Measurements from ENCODE around the gene PTER.

The PTER gene

DNA sequence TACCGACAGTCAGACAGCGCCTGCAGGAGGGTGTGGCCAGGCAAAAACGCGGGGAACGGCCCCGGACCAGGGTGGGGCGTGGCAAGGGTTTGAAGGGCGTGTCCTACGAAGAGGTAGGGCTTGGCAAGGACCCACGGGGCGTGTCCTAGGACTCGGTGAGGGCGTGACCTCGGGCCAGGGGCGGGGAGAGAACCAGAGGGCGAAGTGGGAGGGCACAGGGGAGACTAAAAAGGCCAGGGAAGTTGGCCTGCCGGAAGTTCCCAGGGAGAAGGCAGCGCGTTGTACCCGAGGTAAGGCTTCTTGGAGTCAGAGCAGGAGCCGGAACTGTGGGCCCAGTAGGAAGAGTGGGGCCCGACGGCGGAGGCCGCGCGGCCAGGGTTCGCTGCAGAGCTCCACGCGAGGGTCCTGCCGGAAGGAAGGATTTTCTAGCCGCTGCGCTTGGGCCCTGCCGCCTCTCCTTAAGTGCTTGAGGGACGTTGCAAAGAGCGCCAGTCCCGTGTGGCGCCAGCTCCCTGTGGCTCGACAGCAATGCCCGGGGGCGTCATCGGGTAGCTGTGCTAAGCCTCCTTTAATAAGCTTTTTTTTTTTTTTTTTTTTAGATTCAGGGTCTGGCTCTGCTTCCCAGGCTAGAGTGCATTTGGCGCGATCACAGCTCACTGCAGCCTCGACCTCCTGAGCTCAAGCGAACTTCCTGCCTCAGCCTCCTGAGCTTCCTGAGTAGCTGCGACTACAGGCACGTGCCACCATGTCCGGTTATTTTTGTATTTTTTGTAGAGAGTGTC is at the start of gene PTER:
Gene PTER, plus strand, starts transcription at position 253 of the 782 bp plus-strand sequence. CDS start 47,375 bp downstream, outside the sequence.
- peak; percentile 98 for DNase-seq (ENCODE audit: low spot score)

DNA sequence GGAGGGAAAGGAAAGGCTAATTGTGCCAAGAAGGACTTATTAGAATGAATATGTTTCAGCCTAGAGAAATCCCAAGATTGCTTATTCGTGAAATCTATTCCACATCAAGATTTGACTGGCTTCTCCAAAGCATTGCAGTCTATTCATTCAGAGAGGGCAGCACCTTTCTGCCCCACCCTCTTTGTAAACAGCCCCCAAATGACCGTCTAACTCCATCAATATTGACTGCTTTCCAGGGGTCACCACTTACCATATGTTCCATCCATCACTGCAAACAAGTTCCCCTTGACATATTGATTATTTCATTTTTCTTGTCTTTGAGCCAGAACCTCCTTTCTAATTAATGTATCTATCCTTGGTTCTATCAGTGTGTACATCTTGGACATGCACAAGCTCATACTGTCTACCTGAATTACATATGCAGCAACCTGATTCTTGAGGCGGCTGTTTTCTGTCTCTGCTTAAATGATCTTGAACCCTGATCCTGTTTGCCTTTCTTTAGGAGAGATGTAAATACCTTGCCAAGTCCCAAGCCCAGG is 44.2 kb upstream of the PTER start:
- no peak for DNase-seq (ENCODE audit: low spot score)

GRCh38 chr10:16393271-16393858 is 43.4 kb upstream of the PTER start:
- no peak for DNase-seq (ENCODE audit: low spot score)

GRCh38 chr10:16401416-16401815 is 35.4 kb upstream of the PTER start:
- DNase-seq (ENCODE audit: low spot score) = no peak

GRCh38 chr10:16408379-16408778 is 28.4 kb upstream of the PTER start:
- no peak for DNase-seq (ENCODE audit: low spot score)

GRCh38 chr10:16417341-16417740 is 19.5 kb upstream of the PTER start:
- no peak for DNase-seq (ENCODE audit: low spot score)

GRCh38 chr10:16423599-16423998 is 13.2 kb upstream of the PTER start:
- no peak for DNase-seq (ENCODE audit: low spot score)

DNA sequence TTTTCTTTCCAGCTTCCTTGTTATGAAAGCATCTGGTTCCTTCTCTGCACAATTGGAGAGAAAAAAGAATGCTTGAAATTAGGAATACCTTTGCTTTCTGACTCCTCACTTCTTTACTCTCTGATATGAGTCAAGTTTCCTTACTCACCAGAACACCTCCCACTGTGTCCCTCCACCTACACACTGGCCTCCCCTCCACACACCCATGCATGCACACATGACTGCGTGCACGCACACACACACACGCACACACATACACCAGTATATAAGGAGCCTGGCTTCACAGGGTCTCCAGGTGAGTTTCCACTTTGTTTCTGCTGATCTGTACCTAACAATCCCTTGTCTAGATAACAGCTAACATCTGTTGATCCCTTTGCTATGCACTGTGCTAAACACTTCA is 11.4 kb upstream of the PTER start:
- DNase-seq (ENCODE audit: low spot score) = no peak

GRCh38 chr10:16429539-16429938 is 7.3 kb upstream of the PTER start:
- DNase-seq (ENCODE audit: low spot score) = no peak

DNA sequence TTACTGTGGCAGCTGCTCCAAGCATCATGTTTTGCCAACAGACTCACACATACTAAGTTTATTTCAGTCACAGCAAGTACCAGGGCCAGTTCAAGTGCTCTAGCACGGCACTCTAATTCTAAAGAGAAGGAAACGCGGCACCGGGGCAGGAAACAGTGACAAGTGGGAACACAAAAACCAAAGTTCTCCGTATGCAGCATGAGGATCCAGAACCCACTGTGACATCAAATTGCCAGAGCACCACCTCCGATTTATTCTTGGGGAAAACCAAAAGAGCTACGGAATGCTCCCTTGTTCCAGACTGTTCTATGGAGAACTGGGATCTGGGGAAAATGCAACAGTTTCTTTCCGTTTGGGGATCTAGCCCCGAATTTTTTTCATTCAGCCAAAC is 448 bp upstream of the PTER start:
- peak; percentile 22 for DNase-seq (ENCODE audit: low spot score)

DNA sequence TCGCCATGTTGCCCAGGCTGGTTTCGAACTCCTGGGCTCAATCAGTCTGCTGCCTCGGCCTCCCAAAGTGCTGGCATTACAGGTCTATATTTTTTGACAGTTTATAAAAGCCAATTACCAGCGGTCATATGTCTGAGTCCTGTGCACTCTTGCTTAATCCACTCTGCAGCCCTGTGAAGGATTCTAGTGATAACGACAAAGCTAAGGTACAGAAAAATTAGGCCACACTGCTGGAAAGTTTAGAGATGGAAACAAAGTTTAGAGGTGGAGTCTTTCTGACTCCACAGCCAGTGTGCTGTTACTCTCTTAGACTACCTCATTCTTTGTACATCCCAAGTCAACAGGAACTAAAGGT is 707 bp downstream of the PTER start:
- DNase-seq (ENCODE audit: low spot score) = no peak

DNA sequence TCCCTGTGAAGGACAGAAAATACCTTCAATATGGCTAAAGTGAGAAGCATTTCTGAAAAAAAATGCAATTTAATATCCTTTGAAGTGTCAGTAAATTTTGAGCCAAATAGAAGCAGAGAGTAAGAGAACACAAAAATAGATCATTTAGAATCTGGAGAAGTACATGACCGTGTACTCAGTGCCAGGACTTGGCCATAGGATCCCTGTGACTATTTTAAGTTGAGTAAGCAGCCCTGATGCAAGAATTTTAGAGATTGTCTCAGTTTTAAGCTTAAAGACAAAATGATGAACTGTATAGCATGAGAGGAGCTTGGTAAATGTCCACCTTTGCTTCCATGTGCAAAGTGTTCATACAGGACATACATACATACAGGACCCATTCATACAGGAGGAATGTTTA is 2.5 kb downstream of the PTER start:
- no peak for DNase-seq (ENCODE audit: low spot score)

DNA sequence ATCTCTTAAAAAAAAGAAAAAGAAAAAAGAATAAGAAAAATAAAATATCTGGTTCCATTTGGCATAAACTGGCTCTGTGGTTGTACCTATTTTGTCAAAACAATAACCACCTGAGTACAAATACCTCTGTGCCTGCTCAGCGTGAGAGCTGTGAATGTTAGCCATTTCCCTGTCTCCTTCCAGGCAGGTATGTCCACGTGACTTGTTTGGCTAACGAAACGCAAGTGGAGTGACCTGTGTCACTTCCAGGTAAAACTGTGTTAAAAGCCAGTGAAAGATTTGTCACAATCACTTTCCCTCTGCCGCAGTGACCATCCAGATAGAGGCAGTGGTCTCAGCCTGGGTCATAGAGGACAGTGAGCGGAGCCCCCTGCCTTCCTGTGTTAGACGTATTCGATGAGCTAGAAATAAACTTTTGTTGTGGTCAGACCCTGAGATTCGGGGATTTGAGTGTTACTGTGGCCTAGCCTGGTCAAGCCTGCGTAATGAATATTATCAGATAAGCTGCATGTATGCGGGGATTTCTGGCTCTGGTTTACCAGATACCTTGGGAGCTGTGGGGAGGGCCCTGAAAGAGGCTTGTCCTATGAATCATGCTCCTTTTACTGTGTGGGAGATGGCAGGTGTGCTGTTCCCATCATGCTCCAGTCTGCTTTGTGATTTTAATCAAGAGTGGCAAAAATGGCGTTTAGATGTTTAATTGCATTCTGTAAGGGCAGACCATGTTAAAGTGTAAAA is 3.8 kb downstream of the PTER start:
- DNase-seq (ENCODE audit: low spot score) = peak; percentile 21

DNA sequence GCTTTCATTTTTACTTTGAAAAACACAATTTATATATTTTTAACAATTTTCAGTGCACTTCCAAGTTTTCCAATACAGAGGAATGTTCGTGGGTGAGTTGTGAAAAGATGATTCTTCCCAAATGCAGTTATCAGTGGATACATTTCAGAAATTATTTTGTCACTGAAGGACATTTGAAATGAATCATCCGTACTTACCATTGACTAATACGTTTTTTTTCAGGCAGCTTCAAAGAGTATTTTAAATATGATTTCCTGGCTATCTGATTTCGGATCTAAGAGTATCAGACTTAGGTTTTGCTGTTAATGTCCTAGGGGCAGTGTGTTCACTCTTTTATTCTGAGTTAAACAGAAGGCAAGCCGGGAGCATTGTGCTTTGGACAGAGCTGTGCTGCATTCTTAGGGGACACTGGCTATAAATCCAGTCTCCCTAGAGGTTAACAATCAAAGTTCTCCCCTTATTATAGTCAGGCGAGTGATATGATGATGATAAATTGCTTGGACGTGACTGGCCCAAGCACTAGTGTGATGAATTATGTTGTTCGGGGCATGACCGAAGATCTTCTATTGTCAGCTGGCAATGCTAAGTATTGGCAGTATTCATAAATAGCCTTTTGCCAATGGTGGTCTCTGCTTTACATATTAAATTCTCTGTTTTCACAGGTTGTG is 4.5 kb downstream of the PTER start:
- DNase-seq (ENCODE audit: low spot score) = no peak

GRCh38 chr10:16442914-16443313 is 6.1 kb downstream of the PTER start:
- DNase-seq (ENCODE audit: low spot score) = no peak

DNA sequence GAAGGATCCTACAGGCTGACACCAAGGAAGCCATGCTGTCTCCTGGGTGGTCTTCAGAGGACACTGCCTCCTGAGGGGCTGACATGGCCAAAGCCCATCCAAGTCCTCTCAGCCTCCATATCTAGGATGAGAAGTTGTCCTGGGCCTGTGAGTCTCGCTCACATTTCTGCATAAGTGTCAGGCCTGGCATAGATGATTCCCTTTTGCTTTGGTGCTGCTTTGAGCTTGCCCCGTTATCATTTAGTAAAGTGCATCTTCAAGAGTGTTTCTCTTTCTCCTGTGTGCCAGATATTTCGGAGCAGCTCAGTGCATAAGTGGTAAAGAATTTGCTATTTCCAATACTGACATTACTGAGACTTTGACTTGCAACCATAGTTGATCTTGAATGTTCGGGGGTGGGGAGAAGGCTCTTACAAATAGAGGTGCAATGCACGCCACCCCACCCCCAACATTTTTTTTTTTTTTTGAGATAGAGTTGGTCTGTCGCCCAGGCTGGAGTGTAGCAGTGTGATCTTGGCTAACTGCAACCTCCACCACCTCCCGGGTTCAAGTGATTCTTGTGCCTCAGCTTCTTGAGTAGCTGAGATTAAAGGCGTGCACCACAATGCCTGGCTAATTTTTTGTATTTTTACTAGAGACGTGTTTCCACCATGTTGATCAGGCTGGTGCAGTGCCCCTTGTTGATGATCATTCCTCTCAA is 9.1 kb downstream of the PTER start:
- DNase-seq (ENCODE audit: low spot score) = no peak

GRCh38 chr10:16449454-16449853 is 12.6 kb downstream of the PTER start:
- no peak for DNase-seq (ENCODE audit: low spot score)

DNA sequence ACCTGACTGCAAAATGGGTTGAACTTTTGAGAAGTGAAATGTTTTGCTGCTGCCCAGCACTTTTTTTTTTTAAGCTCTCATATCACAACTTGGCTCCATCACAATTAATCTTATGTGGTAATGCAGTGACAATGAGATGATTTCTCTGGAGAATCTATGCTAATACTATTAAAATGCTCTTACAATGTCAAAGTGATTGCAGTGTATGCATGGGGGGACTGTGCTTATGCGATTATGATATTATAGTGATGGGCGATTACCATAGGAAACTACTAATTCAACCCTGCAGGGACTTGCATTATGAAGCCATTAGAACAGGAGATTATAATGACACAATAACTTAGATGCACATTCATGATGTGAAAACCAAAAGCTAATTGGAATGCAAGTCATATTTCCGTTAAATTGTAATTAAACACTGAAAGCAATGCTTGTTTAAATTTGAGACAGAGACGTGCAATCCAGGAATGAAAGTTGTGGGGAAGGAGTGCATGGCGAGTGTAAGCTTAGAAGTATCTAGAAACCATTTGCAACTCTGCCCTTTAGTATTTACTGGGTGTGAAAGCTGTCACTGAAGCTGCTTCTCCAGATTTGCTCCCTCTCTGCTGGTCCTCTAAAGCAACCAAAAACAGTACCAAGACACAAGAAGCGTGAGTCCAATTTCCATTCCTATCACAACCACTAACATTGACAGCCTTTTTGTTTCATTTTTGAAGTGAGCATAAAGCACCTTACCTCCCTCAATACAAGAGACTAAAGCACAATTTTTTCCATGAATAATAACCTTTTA is 21.6 kb downstream of the PTER start:
- no peak for DNase-seq (ENCODE audit: low spot score)

DNA sequence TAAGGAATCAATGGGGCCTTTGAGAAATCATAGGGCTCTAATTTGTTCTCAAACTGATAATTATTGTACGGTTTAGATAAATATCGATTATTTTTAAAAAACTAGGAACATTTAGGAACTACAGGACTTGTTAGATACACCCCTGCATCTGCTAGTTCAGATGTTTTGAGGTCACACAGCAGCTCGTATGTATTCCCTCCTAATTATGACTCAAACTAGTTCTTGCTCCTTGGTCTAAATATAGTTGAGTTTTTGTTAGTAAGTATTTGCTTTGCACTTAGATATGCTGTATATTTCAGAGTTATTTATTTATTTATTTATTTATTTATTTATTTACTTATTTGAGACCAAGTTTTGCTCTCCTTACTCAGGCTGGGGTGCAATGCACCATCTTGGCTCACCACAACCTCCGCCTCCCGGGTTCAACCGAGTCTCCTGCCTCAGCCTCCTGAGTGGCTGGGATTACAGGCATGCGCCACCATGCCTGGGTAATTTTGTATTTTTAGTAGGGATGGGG is 22.7 kb downstream of the PTER start:
- no peak for DNase-seq (ENCODE audit: low spot score)

- DNase-seq (ENCODE audit: low spot score) = no peak
Observed at GRCh38 chr10:16466001-16466400, 29.2 kb downstream of the PTER start.

DNA sequence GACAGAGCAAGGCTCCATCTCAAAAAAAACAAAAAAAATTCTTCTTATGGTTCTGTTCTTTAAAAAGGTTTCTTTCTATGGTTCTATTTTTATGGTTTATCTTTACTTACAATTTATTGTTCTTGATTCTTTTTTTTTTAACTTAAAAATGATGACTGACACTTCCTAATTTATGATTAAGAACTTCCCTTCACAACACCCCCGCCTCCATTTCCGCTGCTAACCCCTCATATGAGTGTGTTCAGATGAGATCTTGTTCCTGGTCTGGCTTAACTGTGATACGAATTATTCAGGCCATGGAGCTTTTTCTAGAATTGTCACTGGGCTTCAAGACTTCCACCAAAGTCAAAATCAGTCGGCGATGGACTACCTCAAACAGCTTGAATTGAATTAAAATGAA is 33.9 kb downstream of the PTER start:
- DNase-seq (ENCODE audit: low spot score) = peak; percentile 16

Measured in CD4-positive, alpha-beta T cell treated with Interleukin-2 at 100 ng/mL for 4 hours (primary cell).